MM.1S (cell line): ENCODE results near the gene IMPA2.

Experiments used
- DNase-seq: peaks from one replicate; pipeline ENCODE4 v3.0.0-alpha.2; 2015
- H2AFZ ChIP-seq: fragments of 300-600 bp; sonication (generic); 2 replicates; pipeline ENCODE4 v1.6.0; 2016; ENCODE audit warnings: antibody characterized with exemption, low read length
- H3F3A ChIP-seq: fragments of 300-600 bp; sonication (generic); 2 replicates; pipeline ENCODE4 v1.6.1; 2016; ENCODE audit warnings: mild to moderate bottlenecking, antibody characterized with exemption, low read length, moderate library complexity, mixed read lengths; ENCODE audit not compliant: insufficient read depth
- H3K27ac ChIP-seq: fragments of 300-600 bp; sonication (generic); 2 replicates; pipeline ENCODE4 v1.5.1; 2016; ENCODE audit warnings: mild to moderate bottlenecking, low read length
- H3K27me3 ChIP-seq: fragments of 300-600 bp; sonication (generic); replicated peaks from 2 replicates; pipeline ENCODE4 v1.6.0; 2016; ENCODE audit warnings: low read length; ENCODE audit not compliant: insufficient read depth
- H3K36me3 ChIP-seq: fragments of 300-600 bp; sonication (generic); replicated peaks from 2 replicates; pipeline ENCODE4 v1.6.1; 2016; ENCODE audit warnings: mild to moderate bottlenecking, low read length, mixed read lengths; ENCODE audit not compliant: insufficient read depth
- H3K4me1 ChIP-seq: fragments of 300-600 bp; sonication (generic); 2 replicates; pipeline ENCODE4 v1.6.1; 2016; ENCODE audit warnings: low read length, mixed read lengths
- H3K4me2 ChIP-seq: fragments of 300-600 bp; sonication (generic); 2 replicates; pipeline ENCODE4 v1.6.0; 2016; ENCODE audit warnings: low read depth, low read length
- H3K4me3 ChIP-seq: fragments of 300-600 bp; sonication (generic); 2 replicates; pipeline ENCODE4 v1.5.1; 2016; ENCODE audit warnings: low read length, mixed read lengths
- H3K79me2 ChIP-seq: fragments of 300-600 bp; sonication (generic); 2 replicates; pipeline ENCODE4 v1.6.1; 2016; ENCODE audit warnings: mixed run types, low read length, mixed read lengths
- H3K9ac ChIP-seq: fragments of 300-600 bp; sonication (generic); 2 replicates; pipeline ENCODE4 v1.6.1; 2016; ENCODE audit warnings: low read length, mixed read lengths
- H3K9me2 ChIP-seq: fragments of 300-600 bp; sonication (generic); replicated peaks from 2 replicates; pipeline ENCODE4 v1.6.1; 2016; ENCODE audit warnings: mild to moderate bottlenecking, low read length, mixed read lengths; ENCODE audit not compliant: insufficient read depth
- H3K9me3 ChIP-seq: fragments of 300-600 bp; sonication (generic); replicated peaks from 2 replicates; pipeline ENCODE4 v1.6.1; 2016; ENCODE audit warnings: mild to moderate bottlenecking, low read length, mixed read lengths; ENCODE audit not compliant: insufficient read depth
- H4K20me1 ChIP-seq: fragments of 300-600 bp; sonication (generic); 2 replicates; pipeline ENCODE4 v1.6.1; 2016; ENCODE audit warnings: mild to moderate bottlenecking, low read length, moderate library complexity, mixed read lengths; ENCODE audit not compliant: insufficient read depth
- EZH2 ChIP-seq: fragments of 300-600 bp; sonication (generic); optimal IDR thresholded peaks from 2 replicates; pipeline ENCODE3; 2017; ENCODE audit warnings: low read depth, mild to moderate bottlenecking, antibody characterized with exemption, low read length, mixed read lengths
- EZH2phosphoT487 ChIP-seq: fragments of 300-600 bp; sonication (generic); IDR thresholded peaks from 2 replicates; pipeline ENCODE4 v1.6.1; 2018; ENCODE audit warnings: antibody characterized with exemption, low read length
- TF ChIP-seq, protein P1 (sequence below): fragments of 300-600 bp; sonication (generic); IDR thresholded peaks from 2 replicates; pipeline ENCODE4 v1.5.1; 2016; ENCODE audit warnings: antibody characterized with exemption, low read length, mixed read lengths

IMPA2 gene

DNA sequence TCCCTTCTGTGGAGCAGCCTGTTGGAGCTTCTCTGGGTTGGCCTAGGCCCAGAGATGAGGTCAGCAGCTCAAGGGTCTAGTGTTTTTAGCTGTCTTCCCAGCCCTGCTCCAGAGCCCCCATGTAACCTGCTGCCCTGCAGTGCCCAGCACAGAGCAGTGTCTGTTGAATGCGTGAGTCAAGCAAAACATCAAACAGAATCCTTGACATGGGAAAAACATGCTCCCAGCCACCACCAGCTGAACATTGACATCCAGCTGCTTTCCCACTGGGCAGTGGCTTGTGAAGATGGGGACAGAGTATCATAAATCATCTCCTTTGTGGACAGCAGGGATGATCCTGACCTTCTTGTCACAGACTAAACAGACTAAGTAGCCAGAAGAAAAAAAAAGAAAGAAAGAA is 22.6 kb downstream of the IMPA2 start:
- Histone ChIP-seq H4K20me1 (no peaks in the 10 kb centered on the region), H3F3A (no peaks in the 10 kb centered on the region), H3K27ac (no peak overlapping the region), H3K4me3 (no peak overlapping the region), H3K9me2 (no peaks in the 10 kb centered on the region), H3K4me2 (no peak overlapping the region), H3K9ac (no peak overlapping the region), H3K36me3 (no peaks in the 10 kb centered on the region), H3K9me3 (no peaks in the 10 kb centered on the region), H3K4me1 (no peaks in the 10 kb centered on the region), H2AFZ (no peak overlapping the region), H3K27me3 (no peaks in the 10 kb centered on the region), H3K79me2 (no peaks in the 10 kb centered on the region)
- no peak for TF ChIP-seq EZH2
- TF ChIP-seq, protein P1, sequence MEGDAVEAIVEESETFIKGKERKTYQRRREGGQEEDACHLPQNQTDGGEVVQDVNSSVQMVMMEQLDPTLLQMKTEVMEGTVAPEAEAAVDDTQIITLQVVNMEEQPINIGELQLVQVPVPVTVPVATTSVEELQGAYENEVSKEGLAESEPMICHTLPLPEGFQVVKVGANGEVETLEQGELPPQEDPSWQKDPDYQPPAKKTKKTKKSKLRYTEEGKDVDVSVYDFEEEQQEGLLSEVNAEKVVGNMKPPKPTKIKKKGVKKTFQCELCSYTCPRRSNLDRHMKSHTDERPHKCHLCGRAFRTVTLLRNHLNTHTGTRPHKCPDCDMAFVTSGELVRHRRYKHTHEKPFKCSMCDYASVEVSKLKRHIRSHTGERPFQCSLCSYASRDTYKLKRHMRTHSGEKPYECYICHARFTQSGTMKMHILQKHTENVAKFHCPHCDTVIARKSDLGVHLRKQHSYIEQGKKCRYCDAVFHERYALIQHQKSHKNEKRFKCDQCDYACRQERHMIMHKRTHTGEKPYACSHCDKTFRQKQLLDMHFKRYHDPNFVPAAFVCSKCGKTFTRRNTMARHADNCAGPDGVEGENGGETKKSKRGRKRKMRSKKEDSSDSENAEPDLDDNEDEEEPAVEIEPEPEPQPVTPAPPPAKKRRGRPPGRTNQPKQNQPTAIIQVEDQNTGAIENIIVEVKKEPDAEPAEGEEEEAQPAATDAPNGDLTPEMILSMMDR, result no peak
- TF ChIP-seq EZH2phosphoT487, result no peak
- no peak for DNase-seq

DNA sequence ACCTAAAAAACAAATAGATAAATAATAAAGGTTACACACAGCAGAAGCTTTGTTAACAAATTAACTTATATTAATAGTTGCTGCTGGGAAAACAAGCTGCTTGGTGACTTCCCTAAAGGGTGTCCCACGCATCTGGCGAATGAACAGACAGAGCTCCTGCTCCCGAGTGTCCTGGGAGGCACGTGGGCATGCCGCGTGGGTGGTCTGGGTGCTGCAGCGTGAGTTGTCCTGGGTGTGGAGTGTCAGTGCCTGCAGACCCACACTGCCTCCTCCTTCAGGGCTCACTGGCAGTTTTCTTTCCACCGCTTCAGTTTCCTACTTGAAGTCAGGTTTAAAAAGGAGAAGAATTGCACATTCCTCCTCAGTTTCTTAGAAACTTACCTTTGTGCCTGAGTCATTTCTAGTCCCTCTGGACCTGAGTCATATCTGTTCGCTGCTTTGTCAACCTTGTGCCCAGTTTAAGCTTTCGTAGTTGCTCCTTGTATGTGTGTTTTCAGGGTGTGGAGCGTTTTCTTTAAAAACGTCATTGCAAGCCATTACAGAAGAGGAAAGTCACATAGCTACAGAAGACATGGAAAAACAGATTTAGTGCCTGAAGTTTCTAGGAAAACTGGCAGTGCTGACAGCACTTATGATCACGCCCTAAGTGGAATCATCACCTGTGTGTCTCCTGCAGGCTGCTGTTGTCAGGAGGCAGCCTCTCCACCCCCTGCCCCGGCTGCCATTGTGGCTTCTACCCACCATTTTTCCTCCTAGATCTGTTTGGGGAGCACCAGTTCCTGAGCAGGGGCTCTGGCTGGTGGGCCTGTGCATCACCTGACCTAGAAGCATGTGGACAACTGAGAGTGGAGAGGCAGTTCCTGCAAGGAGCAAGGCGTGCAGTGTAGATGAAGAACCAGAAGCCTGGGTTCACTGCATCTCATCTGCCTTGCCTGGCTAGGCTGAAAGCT is 24.5 kb downstream of the IMPA2 start:
- no peaks in the 10 kb centered on the region for H4K20me1 ChIP-seq
- H2AFZ ChIP-seq, result no peak overlapping the region
- no peak overlapping the region for H3K4me2 ChIP-seq

DNA sequence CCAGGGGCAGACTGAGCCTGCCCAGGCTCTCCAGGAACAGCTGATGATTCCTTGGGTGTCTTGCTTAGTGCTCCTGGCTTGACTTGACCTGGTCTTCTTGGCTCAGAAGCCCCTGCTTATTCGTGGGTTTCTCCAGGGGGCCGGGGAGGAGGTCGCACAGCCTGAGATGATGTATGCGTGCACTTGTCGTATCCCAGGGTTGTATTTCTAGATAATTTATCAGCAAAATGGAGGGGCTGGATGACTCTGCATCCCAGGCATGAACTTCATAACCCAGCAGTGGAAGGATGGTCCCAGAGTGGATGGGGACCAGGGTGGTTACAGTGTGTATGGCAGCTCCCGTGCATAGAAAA is 25.2 kb downstream of the IMPA2 start:
- no peaks in the 10 kb centered on the region for H3K79me2 ChIP-seq
- H3K27ac ChIP-seq, result no peak overlapping the region
- TF ChIP-seq EZH2phosphoT487 (no peak), EZH2 (no peak)
- TF ChIP-seq, protein P1, result no peak
- DNase-seq, result no peak
- no peak overlapping the region for H3K4me2 ChIP-seq
- H4K20me1 ChIP-seq, result no peaks in the 10 kb centered on the region
- 0 out of 2 replicates have a peak, but pooled peaks cover 9% of the 10 kb centered on the region for H3K4me1 ChIP-seq
- no peaks in the 10 kb centered on the region for H3K27me3 ChIP-seq
- H2AFZ ChIP-seq, result no peak overlapping the region
- no peak overlapping the region for H3K9ac ChIP-seq
- H3K9me2 ChIP-seq, result no peaks in the 10 kb centered on the region
- H3F3A ChIP-seq, result no peaks in the 10 kb centered on the region
- no peaks in the 10 kb centered on the region for H3K9me3 ChIP-seq
- H3K4me3 ChIP-seq, result no peak overlapping the region
- no peaks in the 10 kb centered on the region for H3K36me3 ChIP-seq

More for the DNA sequence above, 24.5 kb downstream of the IMPA2 start:
- no peak overlapping the region for H3K27ac ChIP-seq
- H3K36me3 ChIP-seq, result no peaks in the 10 kb centered on the region
- H3K79me2 ChIP-seq, result no peaks in the 10 kb centered on the region
- no peak overlapping the region for H3K9ac ChIP-seq
- 0 out of 2 replicates have a peak, but pooled peaks cover 9% of the 10 kb centered on the region for H3K4me1 ChIP-seq
- no peaks in the 10 kb centered on the region for H3K27me3 ChIP-seq
- no peaks in the 10 kb centered on the region for H3K9me2 ChIP-seq
- no peak for TF ChIP-seq EZH2
- H3K4me3 ChIP-seq, result no peak overlapping the region
- no peaks in the 10 kb centered on the region for H3K9me3 ChIP-seq
- no peak for DNase-seq
- H3F3A ChIP-seq, result no peaks in the 10 kb centered on the region

GRCh38 chr18:12007063-12007462 is 25.8 kb downstream of the IMPA2 start:
- no peak overlapping the region for H2AFZ ChIP-seq
- 0 out of 2 replicates have a peak, but pooled peaks cover 9% of the 10 kb centered on the region for H3K4me1 ChIP-seq
- no peaks in the 10 kb centered on the region for H4K20me1 ChIP-seq
- H3K9me3 ChIP-seq, result no peaks in the 10 kb centered on the region
- H3K27ac ChIP-seq, result no peak overlapping the region
- H3K36me3 ChIP-seq, result no peaks in the 10 kb centered on the region
- no peak for DNase-seq
- no peak overlapping the region for H3K9ac ChIP-seq
- no peaks in the 10 kb centered on the region for H3K79me2 ChIP-seq
- no peak overlapping the region for H3K4me2 ChIP-seq
- TF ChIP-seq EZH2phosphoT487 (no peak), EZH2 (no peak)
- TF ChIP-seq, protein P1, result no peak
- no peak overlapping the region for H3K4me3 ChIP-seq
- H3K27me3 ChIP-seq, result no peaks in the 10 kb centered on the region
- no peaks in the 10 kb centered on the region for H3K9me2 ChIP-seq
- no peaks in the 10 kb centered on the region for H3F3A ChIP-seq
